ENCODE results near the gene ATP11B. TPM values are rescaled to one million over a fixed set of nuclear protein-coding genes. Genes with fewer than 3 reads are reported as not detected.
A peak's percentile ranks its signal among the peaks of the same experiment; 100 is the strongest.

ATP11B gene
- total RNA-seq, 2 donors from 2014 or later, result 91.1 to 105 TPM

DNA sequence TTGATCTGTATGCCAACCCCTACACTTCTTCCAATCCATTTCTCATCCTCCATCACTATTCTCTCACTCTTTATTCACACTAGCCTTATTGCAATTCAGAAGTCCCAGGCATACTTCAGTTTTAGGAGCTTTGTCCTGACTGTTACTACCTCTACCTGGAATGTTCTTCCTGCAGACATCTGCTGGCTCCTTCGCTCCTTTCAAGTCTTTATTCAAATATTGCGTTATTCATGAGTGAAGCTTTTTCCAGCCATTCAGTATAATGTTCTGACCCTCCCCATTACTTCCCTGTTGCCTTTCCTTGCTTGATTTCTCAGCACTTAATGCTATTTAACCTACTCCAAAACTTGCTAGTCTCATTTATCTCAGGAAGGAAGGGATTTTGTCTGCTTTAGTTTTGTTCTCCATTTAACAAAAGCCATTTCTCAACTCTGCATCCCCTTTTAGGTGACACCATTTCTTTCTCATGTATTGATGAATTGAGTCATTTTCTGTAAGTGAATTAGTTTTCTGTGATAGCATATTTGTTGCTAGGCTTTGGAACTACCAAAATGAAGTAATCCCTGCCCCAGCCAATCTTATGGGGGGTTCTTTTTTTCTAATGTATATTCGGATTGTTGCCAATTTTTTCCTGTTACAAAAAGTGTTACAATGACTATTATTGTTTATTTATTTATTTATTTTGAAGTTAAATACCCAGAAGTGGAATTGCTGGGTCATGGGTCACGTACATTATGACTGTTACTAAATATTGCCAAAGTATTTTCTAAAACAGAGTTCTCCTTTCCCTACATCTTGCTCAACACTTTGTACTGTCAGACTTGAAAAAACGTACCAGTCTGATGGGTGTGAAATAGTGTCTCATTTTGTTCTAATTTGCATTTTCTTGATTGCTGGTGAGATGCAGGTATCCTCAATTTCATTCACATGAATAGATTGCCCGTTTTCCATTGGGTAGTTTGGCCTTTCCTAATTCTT lies 9.4 kb downstream of the ATP11B start:
- Mint-ChIP-seq H3K9me3 (no peaks in the 10 kb centered on the region), H3K4me3 (peak overlapping the region in 1 of 2 donors; percentile 4), H3K27me3 (ENCODE audit: low read depth) (no peaks in the 10 kb centered on the region), H3K4me1 (ENCODE audit: low read depth) (peaks cover 40% of the 10 kb centered on the region), H3K27ac (peak overlapping the region; percentile 12), H3K36me3 (ENCODE audit: insufficient read depth in 2 of 2) (no peaks in the 10 kb centered on the region)
- ATAC-seq (replicated peaks in 1 of 2) (peak in 1 of 2 donors; percentile 19), DNase-seq (no peak)

DNA sequence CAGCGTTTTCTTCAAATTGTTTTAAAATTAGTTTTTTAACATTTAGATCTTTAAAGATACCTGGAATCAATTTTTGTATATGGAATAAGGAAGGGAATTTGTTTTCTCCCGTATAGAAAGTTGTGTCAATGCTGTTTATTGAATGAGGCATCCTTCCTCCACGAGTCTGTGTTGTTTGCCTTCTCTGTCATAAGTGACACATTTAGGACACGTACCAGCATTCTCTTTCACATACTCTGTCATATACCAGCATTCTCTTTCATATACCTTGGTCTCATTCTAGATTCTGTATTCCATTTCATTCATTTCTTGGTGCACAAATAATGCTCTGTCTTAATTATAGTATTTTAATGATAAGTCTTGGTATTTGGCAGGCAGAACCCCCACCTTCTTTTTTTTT lies 10.3 kb downstream of the ATP11B start:
- ATAC-seq (replicated peaks in 1 of 2), result peak in 1 of 2 donors; percentile 44
- Mint-ChIP-seq H3K9me3 (no peaks in the 10 kb centered on the region), H3K27ac (no peak overlapping the region), H3K4me1 (ENCODE audit: low read depth) (peaks cover 44% of the 10 kb centered on the region), H3K4me3 (no peak overlapping the region), H3K27me3 (ENCODE audit: low read depth) (no peaks in the 10 kb centered on the region), H3K36me3 (ENCODE audit: insufficient read depth in 2 of 2) (no peaks in the 10 kb centered on the region)
- no peak for DNase-seq

DNA sequence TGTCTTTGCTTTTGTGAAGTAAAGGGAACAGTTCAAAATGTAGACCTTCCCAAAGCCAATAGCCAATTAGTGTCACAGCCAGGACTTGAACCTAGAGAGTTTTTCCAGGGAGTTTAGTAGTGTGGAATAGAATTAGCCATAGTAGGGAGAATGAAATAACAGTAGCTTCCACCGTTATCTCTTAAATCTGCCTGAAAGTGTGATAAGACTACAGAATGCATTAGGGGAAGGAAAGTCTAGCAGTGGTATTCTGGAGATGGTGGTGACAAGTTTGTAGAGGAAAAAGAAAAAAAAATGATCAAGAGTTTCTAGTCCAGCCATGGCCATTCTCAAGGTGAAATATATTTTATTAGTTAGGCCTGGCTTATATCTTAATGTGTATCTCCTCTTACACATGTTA lies 13.8 kb downstream of the ATP11B start:
- ATAC-seq (replicated peaks in 1 of 2) (no peak), DNase-seq (no peak)
- Mint-ChIP-seq H3K9me3 (no peaks in the 10 kb centered on the region), H3K27me3 (ENCODE audit: low read depth) (no peaks in the 10 kb centered on the region), H3K4me3 (no peak overlapping the region), H3K36me3 (ENCODE audit: insufficient read depth in 2 of 2) (no peaks in the 10 kb centered on the region), H3K27ac (no peak overlapping the region), H3K4me1 (ENCODE audit: low read depth) (peaks cover 64% of the 10 kb centered on the region)

DNA sequence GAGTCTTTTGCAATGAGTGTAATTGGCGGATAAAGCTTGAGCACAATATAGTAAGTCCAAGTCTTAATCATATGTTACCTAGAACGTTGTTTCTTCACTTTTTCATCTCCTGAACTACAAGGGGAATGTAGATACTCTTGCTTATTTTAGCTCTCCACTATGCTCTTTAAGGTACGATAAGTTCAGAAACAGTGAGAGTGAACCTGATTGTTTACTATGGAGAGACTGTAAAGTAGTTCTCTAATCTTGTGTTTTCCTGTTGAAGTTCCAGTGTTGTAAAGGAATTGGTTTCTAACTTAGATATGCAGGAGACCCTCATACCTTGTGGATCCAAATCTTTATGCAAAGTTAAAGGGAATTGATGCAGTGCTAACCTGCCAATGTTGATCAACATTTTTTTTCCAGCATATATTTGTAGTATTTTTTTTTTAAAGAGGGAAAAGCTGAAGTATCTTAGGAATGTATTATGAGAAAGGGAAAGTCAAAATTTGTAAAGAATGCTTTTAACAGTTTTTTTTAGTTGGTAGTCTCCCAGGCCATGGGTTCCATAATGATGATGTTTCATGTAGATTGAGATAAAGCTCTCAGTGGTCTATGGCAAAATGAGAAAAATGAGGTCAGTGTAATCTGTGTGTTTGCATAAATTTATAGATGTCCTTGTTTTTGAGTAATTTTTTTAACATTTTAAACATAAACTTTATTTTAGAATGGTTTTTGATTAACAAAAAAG lies 14.9 kb downstream of the ATP11B start:
- H3K36me3 Mint-ChIP-seq (ENCODE audit: insufficient read depth in 2 of 2), result no peaks in the 10 kb centered on the region
- no peak overlapping the region for H3K4me3 Mint-ChIP-seq
- no peak overlapping the region for H3K27ac Mint-ChIP-seq
- no peak for ATAC-seq (replicated peaks in 1 of 2)
- no peaks in the 10 kb centered on the region for H3K27me3 Mint-ChIP-seq (ENCODE audit: low read depth)
- H3K4me1 Mint-ChIP-seq (ENCODE audit: low read depth), result peaks cover 67% of the 10 kb centered on the region
- DNase-seq, result no peak
- no peaks in the 10 kb centered on the region for H3K9me3 Mint-ChIP-seq

DNA sequence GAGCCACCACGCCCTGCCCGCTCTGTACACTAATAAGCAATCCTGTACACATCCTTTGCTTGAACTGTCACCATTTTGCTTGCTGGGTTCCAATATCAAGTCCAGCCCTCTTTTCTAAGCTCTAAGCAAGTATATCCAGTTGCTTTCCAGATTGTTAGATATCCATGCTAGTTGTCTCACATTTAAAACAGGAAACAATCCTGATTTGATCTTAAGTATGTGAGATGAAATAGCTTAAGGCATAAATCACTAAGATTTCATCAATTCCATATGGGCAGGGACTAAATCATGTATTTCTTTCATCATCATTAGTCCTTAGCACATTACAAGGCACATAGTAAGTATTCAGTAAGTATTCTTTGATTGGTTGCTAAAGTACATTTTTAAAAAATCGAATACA lies 16.2 kb downstream of the ATP11B start:
- Mint-ChIP-seq H3K27ac (no peak overlapping the region), H3K36me3 (ENCODE audit: insufficient read depth in 2 of 2) (no peaks in the 10 kb centered on the region), H3K9me3 (no peaks in the 10 kb centered on the region), H3K27me3 (ENCODE audit: low read depth) (no peaks in the 10 kb centered on the region), H3K4me1 (ENCODE audit: low read depth) (peaks cover 61% of the 10 kb centered on the region), H3K4me3 (no peak overlapping the region)
- DNase-seq, result no peak
- ATAC-seq (replicated peaks in 1 of 2), result no peak

DNA sequence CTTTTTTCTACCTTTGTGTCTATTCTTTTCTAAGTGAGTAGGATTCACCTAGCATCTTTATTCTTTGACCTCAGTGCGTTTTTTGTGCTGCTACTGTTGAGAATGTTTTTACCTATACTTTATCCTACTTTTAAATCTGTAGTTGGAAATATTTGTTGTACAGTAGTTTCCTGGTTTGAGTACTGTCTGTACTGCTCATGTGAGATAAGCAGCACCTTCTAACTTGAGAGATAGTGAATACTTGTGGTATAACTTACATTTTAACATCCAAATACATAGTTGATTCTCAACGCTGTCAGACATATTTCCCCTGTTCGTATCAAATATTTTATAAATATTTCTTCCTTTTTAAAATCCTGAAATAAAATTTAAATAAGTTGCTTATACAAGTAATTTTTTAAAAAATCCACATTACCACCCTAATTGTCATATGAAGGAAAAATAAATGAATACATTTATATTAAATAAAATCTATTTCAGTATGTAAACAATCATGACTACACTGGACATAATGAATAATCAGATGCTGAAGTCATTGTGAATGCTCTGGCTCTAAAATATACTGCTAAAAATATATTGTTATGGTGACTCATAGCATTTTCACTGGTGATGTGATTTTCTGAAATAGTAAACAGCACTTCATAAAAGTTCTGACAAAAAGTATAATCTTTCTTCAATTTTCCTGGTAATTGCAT lies 17.4 kb downstream of the ATP11B start:
- ATAC-seq (replicated peaks in 1 of 2), result no peak
- Mint-ChIP-seq H3K9me3 (no peaks in the 10 kb centered on the region), H3K27me3 (ENCODE audit: low read depth) (no peaks in the 10 kb centered on the region), H3K27ac (no peak overlapping the region), H3K36me3 (ENCODE audit: insufficient read depth in 2 of 2) (no peaks in the 10 kb centered on the region), H3K4me3 (peak overlapping the region in 1 of 2 donors; percentile 29), H3K4me1 (ENCODE audit: low read depth) (peaks cover 69% of the 10 kb centered on the region)
- no peak for DNase-seq

DNA sequence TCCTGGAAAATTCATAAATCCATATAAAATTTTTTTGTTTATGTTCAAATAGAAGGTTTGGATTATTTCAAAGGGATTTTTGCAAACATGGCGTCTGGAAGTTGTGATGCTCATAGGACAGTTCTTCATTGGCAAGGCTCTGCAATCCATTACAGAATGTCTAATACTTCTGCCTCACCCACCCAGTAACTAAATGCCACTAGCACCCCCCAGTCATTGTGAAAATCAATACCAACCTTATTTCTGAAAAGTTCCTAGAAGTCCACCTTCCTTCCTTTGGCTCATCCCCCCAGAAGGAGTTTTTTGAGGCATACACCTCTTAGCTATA lies 17.9 kb downstream of the ATP11B start:
- DNase-seq, result no peak
- Mint-ChIP-seq H3K4me1 (ENCODE audit: low read depth) (peaks cover 73% of the 10 kb centered on the region), H3K27ac (no peak overlapping the region), H3K4me3 (no peak overlapping the region), H3K9me3 (no peaks in the 10 kb centered on the region), H3K27me3 (ENCODE audit: low read depth) (no peaks in the 10 kb centered on the region), H3K36me3 (ENCODE audit: insufficient read depth in 2 of 2) (no peaks in the 10 kb centered on the region)
- ATAC-seq (replicated peaks in 1 of 2), result no peak

DNA sequence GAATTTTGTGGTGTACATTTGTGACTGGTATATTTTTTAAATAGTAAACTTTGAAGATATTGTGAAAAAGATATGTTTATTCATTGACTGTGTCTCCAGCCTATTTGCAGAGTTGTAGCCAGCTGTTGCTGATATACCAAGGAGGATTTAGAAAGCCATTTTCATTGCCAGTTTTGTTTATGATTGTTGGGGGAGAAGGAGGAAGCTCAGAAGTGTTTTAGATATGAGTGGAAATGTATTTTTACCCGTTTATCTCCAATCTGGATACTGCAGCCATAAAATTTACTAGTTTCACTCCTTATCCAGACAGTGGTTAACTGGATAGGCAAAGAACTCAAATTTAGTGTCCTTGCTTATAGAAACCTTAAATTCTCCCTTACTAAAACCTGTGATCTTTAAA lies 18.8 kb downstream of the ATP11B start:
- Mint-ChIP-seq H3K4me3 (no peak overlapping the region), H3K27ac (no peak overlapping the region), H3K9me3 (no peaks in the 10 kb centered on the region), H3K36me3 (ENCODE audit: insufficient read depth in 2 of 2) (no peaks in the 10 kb centered on the region), H3K27me3 (ENCODE audit: low read depth) (no peaks in the 10 kb centered on the region), H3K4me1 (ENCODE audit: low read depth) (peaks cover 64% of the 10 kb centered on the region)
- DNase-seq (no peak), ATAC-seq (replicated peaks in 1 of 2) (no peak)

DNA sequence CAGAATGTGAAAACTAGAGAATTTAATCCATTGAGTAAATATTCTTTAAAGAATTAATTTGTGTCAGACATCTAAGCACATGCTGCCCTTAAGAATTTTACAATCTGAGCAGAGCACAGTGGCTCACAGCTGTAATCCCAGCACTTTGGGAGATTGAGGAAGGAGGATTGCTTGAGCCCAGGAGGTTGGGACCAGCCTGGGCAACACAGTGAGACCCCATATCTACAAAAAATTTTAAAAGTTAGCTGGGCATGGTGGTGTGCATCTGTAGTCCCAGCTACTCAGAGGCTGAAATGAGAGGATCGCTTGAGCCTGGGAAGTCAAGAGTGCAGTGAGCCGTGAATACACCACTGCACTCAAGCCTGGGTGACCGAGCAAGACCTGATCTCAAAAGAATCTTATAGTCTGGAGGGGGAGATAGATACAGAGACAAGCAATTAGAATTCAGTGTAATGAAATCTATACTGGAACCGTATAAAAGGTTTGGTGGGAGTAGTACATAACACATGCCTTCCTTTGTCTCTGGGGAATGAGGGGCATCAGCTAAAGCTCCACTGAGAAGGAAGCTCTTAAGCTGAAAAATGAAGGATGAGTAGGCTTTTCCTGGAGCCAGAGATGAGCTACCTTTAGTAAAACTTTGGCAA lies 21.2 kb downstream of the ATP11B start:
- H3K27ac Mint-ChIP-seq, result peak overlapping the region; percentile 16
- H3K27me3 Mint-ChIP-seq (ENCODE audit: low read depth), result no peaks in the 10 kb centered on the region
- H3K9me3 Mint-ChIP-seq, result no peaks in the 10 kb centered on the region
- H3K4me3 Mint-ChIP-seq, result no peak overlapping the region
- ATAC-seq (replicated peaks in 1 of 2), result no peak
- H3K4me1 Mint-ChIP-seq (ENCODE audit: low read depth), result peaks cover 58% of the 10 kb centered on the region
- H3K36me3 Mint-ChIP-seq (ENCODE audit: insufficient read depth in 2 of 2), result no peaks in the 10 kb centered on the region
- no peak for DNase-seq

DNA sequence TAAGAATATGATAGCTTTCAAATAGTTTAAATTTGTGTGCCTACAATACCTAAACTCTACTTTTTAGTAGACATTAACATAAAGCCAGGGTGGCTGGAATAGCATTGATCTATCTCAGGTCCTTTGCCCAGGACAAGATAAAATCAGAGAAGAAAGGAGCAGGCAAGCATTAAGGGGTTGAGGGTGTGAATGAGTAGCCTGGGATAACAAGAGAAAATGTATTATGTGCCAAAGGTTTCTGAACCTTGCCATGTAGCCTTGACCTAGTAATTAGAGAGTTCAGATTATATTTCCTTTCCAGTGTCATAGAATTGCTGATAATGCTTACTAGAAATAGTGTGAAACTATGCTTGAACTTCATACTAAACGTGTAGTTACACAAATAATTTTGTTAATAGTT lies 22.9 kb downstream of the ATP11B start:
- no peaks in the 10 kb centered on the region for H3K9me3 Mint-ChIP-seq
- no peak overlapping the region for H3K4me3 Mint-ChIP-seq
- no peak overlapping the region for H3K27ac Mint-ChIP-seq
- H3K4me1 Mint-ChIP-seq (ENCODE audit: low read depth), result peaks cover 48% of the 10 kb centered on the region
- H3K36me3 Mint-ChIP-seq (ENCODE audit: insufficient read depth in 2 of 2), result no peaks in the 10 kb centered on the region
- H3K27me3 Mint-ChIP-seq (ENCODE audit: low read depth), result no peaks in the 10 kb centered on the region
- DNase-seq (no peak), ATAC-seq (replicated peaks in 1 of 2) (no peak)

DNA sequence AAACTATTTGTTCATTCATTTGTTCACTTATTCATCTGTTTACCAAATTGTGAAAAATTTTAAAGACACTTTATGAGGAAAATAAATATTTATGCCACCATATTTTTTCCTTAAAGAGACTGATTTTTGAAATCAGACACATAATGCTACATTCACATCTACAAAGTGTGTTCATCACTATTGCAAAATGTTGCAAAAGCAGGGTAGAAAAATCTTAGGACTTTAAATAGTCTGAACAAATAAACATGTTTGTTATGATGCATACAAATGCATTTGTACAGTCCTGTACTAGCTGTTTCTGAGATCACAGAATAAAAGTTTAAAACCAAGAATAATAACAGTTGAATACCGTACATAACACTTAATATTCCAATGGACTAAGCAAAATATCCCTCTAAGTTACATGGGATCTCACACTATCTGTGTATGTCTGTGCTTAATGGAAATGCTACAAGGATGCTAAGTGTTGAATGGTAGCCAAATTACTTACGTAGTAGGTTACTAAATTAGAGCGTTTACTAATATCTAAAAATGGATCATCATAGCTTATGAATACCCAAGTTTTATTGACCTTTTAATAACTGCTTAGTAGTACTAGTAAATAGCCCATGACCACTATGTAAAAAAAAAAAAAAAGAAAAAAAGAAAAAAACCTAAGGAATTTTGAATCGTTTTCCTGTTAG lies 25.1 kb downstream of the ATP11B start:
- Mint-ChIP-seq H3K9me3 (no peaks in the 10 kb centered on the region), H3K4me1 (ENCODE audit: low read depth) (peaks cover 27% of the 10 kb centered on the region), H3K36me3 (ENCODE audit: insufficient read depth in 2 of 2) (peaks cover 7% of the 10 kb centered on the region in 2 donors), H3K4me3 (no peak overlapping the region), H3K27me3 (ENCODE audit: low read depth) (no peaks in the 10 kb centered on the region), H3K27ac (no peak overlapping the region)
- ATAC-seq (replicated peaks in 1 of 2) (no peak), DNase-seq (no peak)

DNA sequence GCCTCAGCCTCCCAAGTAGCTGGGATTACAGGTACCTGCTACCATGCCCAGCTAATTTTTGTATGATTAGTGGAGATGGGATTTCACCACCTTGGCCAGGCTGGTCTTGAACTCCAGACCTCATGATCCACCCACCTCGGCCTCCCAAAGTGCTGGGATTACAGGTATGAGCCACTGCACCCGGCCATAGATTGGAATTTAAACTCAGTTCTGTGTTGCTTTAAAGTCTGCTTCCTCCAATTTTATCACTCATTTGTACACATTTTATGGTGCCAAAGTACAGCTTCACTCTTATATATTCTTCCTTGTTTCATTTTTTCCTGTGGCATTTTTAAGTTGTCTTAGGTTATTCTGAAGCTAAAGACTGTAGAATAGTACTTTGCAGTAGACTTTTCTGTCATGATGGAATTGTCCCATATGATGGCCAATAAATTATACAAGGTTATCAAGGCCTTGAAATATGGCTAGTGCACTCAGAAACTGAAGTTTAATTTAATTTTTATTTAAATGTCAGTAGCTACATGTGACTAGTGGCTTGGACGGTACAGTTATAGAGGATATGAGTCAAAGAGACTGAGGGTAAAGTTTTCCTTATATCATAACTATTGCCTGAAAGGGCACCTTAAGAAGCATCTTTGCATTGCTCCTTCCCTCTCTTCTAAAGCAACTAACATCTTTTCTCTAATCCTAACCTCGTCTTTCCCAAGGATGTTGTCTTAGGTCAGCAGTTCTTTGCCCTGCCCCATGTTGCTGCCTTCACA lies 28.1 kb downstream of the ATP11B start:
- H3K4me1 Mint-ChIP-seq (ENCODE audit: low read depth), result peaks cover 14% of the 10 kb centered on the region
- H3K36me3 Mint-ChIP-seq (ENCODE audit: insufficient read depth in 2 of 2), result peaks cover 11 to 13% of the 10 kb centered on the region in 2 donors
- DNase-seq (no peak), ATAC-seq (replicated peaks in 1 of 2) (no peak)
- H3K27me3 Mint-ChIP-seq (ENCODE audit: low read depth), result no peaks in the 10 kb centered on the region
- H3K9me3 Mint-ChIP-seq, result no peaks in the 10 kb centered on the region
- no peak overlapping the region for H3K27ac Mint-ChIP-seq
- H3K4me3 Mint-ChIP-seq, result no peak overlapping the region

Measured in activated T-cell treated with anti-CD3 and anti-CD28 coated beads, Interleukin-2, amount 50 U/mL, for 72 hours (primary cell).